Osteocyte (in vitro differentiated cells): ENCODE measurements around the gene DHX40. TPM values are rescaled to one million over a fixed set of nuclear protein-coding genes. Genes with fewer than 3 reads are reported as not detected.
A peak's percentile ranks its signal among the peaks of the same experiment; 100 is the strongest.

Experiments
- DNase-seq: peaks from one replicate; pipeline ENCODE4 v3.0.0; 2021; ENCODE audit warnings: mixed read lengths; ENCODE audit not compliant: unreplicated experiment; ENCODE audit errors: extremely low spot score
- H3K27ac Mint-ChIP-seq: one replicate; pipeline ENCODE4 v1.8.0; 2021; ENCODE audit warnings: mild to moderate bottlenecking, mixed read lengths; ENCODE audit not compliant: unreplicated experiment
- H3K27me3 Mint-ChIP-seq: one replicate; pipeline ENCODE4 v1.8.0; 2021; ENCODE audit warnings: mixed read lengths; ENCODE audit not compliant: unreplicated experiment
- H3K36me3 Mint-ChIP-seq: one replicate; pipeline ENCODE4 v1.8.0; 2021; ENCODE audit warnings: mixed read lengths; ENCODE audit not compliant: unreplicated experiment
- H3K4me1 Mint-ChIP-seq: one replicate; pipeline ENCODE4 v1.8.0; 2021; ENCODE audit warnings: mixed read lengths; ENCODE audit not compliant: unreplicated experiment
- H3K4me3 Mint-ChIP-seq: one replicate; pipeline ENCODE4 v1.8.0; 2021; ENCODE audit warnings: mild to moderate bottlenecking, moderate library complexity, mixed read lengths; ENCODE audit not compliant: unreplicated experiment
- H3K9me3 Mint-ChIP-seq: one replicate; pipeline ENCODE4 v1.8.0; 2021; ENCODE audit warnings: mixed read lengths; ENCODE audit not compliant: unreplicated experiment
- CTCF ChIP-seq: fragments of 200-600 bp; sonication (generic); IDR thresholded peaks from 2 replicates; pipeline ENCODE4 v1.5.0; 2021; ENCODE audit warnings: antibody characterized with exemption, mild to moderate bottlenecking, moderate library complexity
- total RNA-seq: library from RNA; stranded (reverse); gene quantifications from 2 replicates; pipeline ENCODE4 v1.2.1, GENCODE V29; 2021

Gene DHX40
- total RNA-seq, 1 donor from 2014 or later: 42.3 TPM

GRCh38 chr17:59623151-59623550, 57.7 kb downstream of the DHX40 start:
- H3K27me3 Mint-ChIP-seq: no peaks in the 10 kb centered on the region
- no peak for DNase-seq
- H3K4me1 Mint-ChIP-seq: peaks cover 60% of the 10 kb centered on the region
- no peak for TF ChIP-seq CTCF
- peak overlapping the region; percentile 72 for H3K27ac Mint-ChIP-seq
- peak overlapping the region; percentile 61 for H3K4me3 Mint-ChIP-seq
- H3K9me3 Mint-ChIP-seq: no peaks in the 10 kb centered on the region
- peaks cover 2% of the 10 kb centered on the region for H3K36me3 Mint-ChIP-seq

DNA sequence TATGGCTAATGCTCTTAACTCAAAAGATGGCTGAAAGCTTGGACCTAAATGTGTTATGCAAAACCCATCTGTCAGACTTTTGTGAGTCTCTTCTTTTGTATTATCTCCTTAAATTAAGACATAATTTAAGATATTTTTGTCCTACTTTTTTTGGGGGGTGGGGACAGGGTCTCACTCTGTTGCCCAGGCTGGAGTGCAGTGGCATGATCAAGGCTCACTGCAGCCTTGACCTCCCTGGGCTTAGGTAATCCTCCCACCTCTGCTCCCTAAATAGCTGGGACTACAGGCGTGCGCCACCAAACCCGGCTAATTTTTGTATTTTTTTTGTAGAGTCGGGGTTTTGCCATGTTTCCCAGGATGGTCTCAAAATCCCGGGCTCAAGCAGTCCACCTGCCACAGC, 61.3 kb downstream of the DHX40 start:
- no peaks in the 10 kb centered on the region for H3K27me3 Mint-ChIP-seq
- DNase-seq: no peak
- H3K27ac Mint-ChIP-seq: no peak overlapping the region
- no peak overlapping the region for H3K4me3 Mint-ChIP-seq
- no peak for TF ChIP-seq CTCF
- peaks cover 8% of the 10 kb centered on the region for H3K36me3 Mint-ChIP-seq
- H3K9me3 Mint-ChIP-seq: peaks cover 6% of the 10 kb centered on the region
- H3K4me1 Mint-ChIP-seq: peaks cover 61% of the 10 kb centered on the region

GRCh38 chr17:59627274-59627673, 61.9 kb downstream of the DHX40 start:
- no peak for DNase-seq
- peaks cover 58% of the 10 kb centered on the region for H3K4me1 Mint-ChIP-seq
- no peaks in the 10 kb centered on the region for H3K27me3 Mint-ChIP-seq
- no peak overlapping the region for H3K27ac Mint-ChIP-seq
- peaks cover 6% of the 10 kb centered on the region for H3K9me3 Mint-ChIP-seq
- H3K36me3 Mint-ChIP-seq: peaks cover 8% of the 10 kb centered on the region
- no peak overlapping the region for H3K4me3 Mint-ChIP-seq
- no peak for TF ChIP-seq CTCF

GRCh38 chr17:59627770-59628171, 62.4 kb downstream of the DHX40 start:
- Mint-ChIP-seq H3K27ac (peak overlapping the region; percentile 9), H3K9me3 (peaks cover 6% of the 10 kb centered on the region), H3K4me3 (no peak overlapping the region), H3K27me3 (no peaks in the 10 kb centered on the region), H3K4me1 (peaks cover 57% of the 10 kb centered on the region), H3K36me3 (peaks cover 10% of the 10 kb centered on the region)
- TF ChIP-seq CTCF: no peak
- no peak for DNase-seq

- Mint-ChIP-seq H3K27ac (peak overlapping the region; percentile 10), H3K9me3 (peaks cover 6% of the 10 kb centered on the region), H3K4me1 (peaks cover 59% of the 10 kb centered on the region), H3K27me3 (no peaks in the 10 kb centered on the region), H3K36me3 (peaks cover 10% of the 10 kb centered on the region), H3K4me3 (no peak overlapping the region)
- TF ChIP-seq CTCF: no peak
- no peak for DNase-seq
Measured at GRCh38 chr17:59629174-59629573, 63.8 kb downstream of the DHX40 start.
